BJ (cell line): Measurements from ENCODE around the gene TRIP12. TPM values are rescaled to one million over a fixed set of nuclear protein-coding genes. Genes with fewer than 3 reads are reported as not detected.

Experiments
- CTCF ChIA-PET: fragments of 350-600 bp; formaldehyde crosslinking; extraction: SDS; loops from one replicate; lab custom pipeline; 2021; ENCODE audit warnings: antibody characterized with exemption, inconsistent platforms; lab: Yijun Ruan, JAX
- POLR2A ChIA-PET: fragments of 300-600 bp; sonication (Branson Sonifier 250); formaldehyde crosslinking; extraction: SDS; loops from one replicate; lab custom pipeline; 2021; ENCODE audit warnings: antibody characterized with exemption; lab: Charles Lee
- DNase-seq: peaks from one replicate; pipeline ENCODE4 v3.0.0-alpha.2; 2011; ENCODE audit warnings: low read depth
- H3K27me3 ChIP-seq: 2 replicates; pipeline ENCODE4 v1.6.0; 2011; ENCODE audit warnings: low read length; ENCODE audit not compliant: control insufficient read depth, insufficient read depth
- H3K36me3 ChIP-seq: 2 replicates; pipeline ENCODE4 v1.5.1; 2011; ENCODE audit warnings: low read length; ENCODE audit not compliant: control insufficient read depth, insufficient read depth
- H3K4me3 ChIP-seq: 2 replicates; pipeline ENCODE4 v1.5.1; 2011; ENCODE audit warnings: low read depth, mild to moderate bottlenecking, control low read depth, low read length
- polyA plus RNA-seq: library from polyadenylated mRNA; depleted of rRNA; stranded (reverse); fragments of >200 nt; gene quantifications from 2 replicates; pipeline ENCODE4 v1.2.3, GENCODE V29; 2011
- TF ChIP-seq, protein P1 (sequence below): IDR thresholded peaks from 2 replicates; pipeline ENCODE4 v1.5.1; 2011; ENCODE audit warnings: low read depth, mild to moderate bottlenecking, control low read depth, inconsistent platforms, low read length, moderate library complexity; ENCODE audit not compliant: insufficient read depth

TRIP12 gene
- polyA plus RNA-seq, 1 experiment: 92.6 TPM

DNA sequence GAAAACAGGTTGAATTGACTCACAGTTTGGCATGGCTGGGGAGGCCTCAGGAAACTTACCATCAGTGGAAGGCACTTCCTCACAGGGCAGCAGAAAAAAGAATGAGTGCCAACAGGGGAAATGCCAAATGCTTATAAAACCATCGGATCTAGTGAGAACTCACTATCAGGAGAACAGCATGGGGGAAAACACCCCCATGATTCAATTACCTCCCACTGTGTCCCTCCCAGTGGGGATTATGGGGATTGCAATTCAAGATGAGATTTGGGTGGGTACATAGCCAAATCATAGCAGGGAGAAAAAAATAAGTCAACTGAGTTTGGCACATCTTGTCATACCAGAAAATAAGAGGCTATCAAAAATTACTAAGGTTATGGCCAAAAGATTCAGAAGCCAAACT, 96.3 kb downstream of the TRIP12 start:
- ChIA-PET CTCF (no interaction called here), POLR2A (no interaction called here)
- H3K4me3 ChIP-seq: no peak overlapping the region
- TF ChIP-seq, protein P1, sequence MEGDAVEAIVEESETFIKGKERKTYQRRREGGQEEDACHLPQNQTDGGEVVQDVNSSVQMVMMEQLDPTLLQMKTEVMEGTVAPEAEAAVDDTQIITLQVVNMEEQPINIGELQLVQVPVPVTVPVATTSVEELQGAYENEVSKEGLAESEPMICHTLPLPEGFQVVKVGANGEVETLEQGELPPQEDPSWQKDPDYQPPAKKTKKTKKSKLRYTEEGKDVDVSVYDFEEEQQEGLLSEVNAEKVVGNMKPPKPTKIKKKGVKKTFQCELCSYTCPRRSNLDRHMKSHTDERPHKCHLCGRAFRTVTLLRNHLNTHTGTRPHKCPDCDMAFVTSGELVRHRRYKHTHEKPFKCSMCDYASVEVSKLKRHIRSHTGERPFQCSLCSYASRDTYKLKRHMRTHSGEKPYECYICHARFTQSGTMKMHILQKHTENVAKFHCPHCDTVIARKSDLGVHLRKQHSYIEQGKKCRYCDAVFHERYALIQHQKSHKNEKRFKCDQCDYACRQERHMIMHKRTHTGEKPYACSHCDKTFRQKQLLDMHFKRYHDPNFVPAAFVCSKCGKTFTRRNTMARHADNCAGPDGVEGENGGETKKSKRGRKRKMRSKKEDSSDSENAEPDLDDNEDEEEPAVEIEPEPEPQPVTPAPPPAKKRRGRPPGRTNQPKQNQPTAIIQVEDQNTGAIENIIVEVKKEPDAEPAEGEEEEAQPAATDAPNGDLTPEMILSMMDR: no peak
- no peak for DNase-seq
- H3K36me3 ChIP-seq: 0 out of 2 replicates have a peak, but pooled peaks cover 1% of the 10 kb centered on the region
- H3K27me3 ChIP-seq: no peaks in the 10 kb centered on the region

DNA sequence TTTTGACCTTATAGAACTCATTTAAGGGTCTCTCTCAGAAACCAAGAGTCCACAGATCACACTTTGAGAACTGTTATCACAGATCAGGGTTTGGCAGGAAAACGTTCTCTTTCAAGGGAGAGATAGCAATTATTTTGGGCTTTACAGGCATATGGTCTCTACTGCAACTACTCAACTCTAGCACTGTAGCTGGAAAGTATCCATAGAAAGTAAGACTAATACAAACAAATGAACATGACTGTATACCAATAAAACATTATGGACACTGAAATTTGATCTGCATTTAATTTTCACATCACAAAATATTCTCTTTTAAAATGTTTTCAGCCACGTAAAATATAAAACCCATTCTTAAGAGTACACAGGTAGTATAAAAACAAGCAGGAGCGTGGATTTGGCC, 100.5 kb downstream of the TRIP12 start:
- peaks cover 4% of the 10 kb centered on the region; the same call in 1 of the 2 replicates for H3K36me3 ChIP-seq
- DNase-seq: no peak
- CTCF ChIA-PET: no interaction called here
- H3K4me3 ChIP-seq: no peak overlapping the region
- POLR2A ChIA-PET: no interaction called here
- H3K27me3 ChIP-seq: no peaks in the 10 kb centered on the region
- TF ChIP-seq, protein P1: no peak

DNA sequence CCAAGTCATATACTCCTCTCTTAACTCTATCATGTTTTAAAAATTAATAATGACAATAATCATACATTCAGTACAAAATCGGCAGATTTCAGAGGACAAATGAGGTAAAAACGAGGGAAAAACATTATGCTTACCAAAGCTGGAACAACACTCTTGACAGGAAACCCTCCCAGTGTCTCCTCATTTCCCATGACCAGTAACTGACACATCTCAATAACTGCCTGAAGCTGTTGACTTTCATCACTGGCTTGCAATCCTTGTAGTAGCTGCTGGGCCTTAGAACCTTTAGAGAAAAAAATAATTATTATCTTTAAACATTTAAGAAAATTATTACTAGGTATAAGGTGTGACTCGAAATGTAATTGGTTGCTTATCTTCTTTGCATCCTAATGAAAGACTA, 103.6 kb downstream of the TRIP12 start:
- POLR2A ChIA-PET: no interaction called here
- CTCF ChIA-PET: no interaction called here
- Histone ChIP-seq H3K27me3 (no peaks in the 10 kb centered on the region), H3K36me3 (peaks cover 4% of the 10 kb centered on the region; the same call in 1 of the 2 replicates), H3K4me3 (no peak overlapping the region)
- TF ChIP-seq, protein P1: no peak
- DNase-seq: no peak

DNA sequence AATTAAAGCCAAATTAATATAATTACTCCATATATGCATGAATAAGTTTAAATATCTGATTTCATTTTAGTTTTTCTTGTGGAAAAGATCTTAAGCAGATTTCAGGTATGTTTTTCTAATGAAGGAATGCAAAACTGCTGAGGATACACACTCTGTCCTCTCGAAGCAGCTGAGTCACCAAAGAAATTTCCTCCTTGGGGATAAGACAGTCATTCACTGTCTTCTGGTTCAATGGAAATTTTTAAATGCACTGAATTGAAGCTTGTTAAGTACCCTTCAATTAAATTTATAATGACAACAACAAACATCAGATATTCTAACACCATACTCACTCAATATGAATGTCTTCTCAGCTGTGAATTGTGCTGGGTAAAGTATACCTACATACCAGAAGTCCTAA, 106.0 kb downstream of the TRIP12 start:
- POLR2A ChIA-PET: interaction anchor here (0.5 to 0.7 kb wide), 3 partner anchors 104 to 138 kb away, joined by 3 to 11 read pairs (median 3); partner anchors contain the start of gene TRIP12
- TF ChIP-seq, protein P1: no peak
- CTCF ChIA-PET: interaction anchor here (1.1 to 1.7 kb wide), 3 partner anchors 15 to 34 kb away, joined by 3 to 8 read pairs (median 4); no protein-coding TSS in a partner anchor
- no peak overlapping the region for H3K4me3 ChIP-seq
- H3K27me3 ChIP-seq: no peaks in the 10 kb centered on the region
- H3K36me3 ChIP-seq: peaks cover 7% of the 10 kb centered on the region; the same call in 1 of the 2 replicates
- no peak for DNase-seq

DNA sequence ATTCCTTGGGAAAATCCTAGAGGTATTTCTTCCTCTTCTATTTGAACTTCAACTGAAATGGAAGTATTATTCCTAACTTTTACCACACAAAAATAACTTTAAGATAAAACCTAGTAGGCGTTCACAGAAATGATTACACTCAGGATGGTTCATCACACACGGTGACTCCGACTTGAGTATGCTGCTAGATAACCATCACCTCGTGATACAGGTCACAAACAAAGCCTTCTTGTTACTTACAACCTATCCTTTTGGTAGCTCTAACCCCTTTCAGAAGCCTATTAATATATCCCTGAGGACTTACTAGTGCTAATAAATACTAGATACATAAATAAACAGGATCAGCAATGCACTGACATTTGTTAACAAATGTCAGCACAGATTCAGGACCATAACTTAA, 106.5 kb downstream of the TRIP12 start:
- H3K27me3 ChIP-seq: no peaks in the 10 kb centered on the region
- no peak for DNase-seq
- H3K36me3 ChIP-seq: peaks cover 7% of the 10 kb centered on the region; the same call in 1 of the 2 replicates
- TF ChIP-seq, protein P1: no peak
- ChIA-PET POLR2A (interaction anchor here (0.6 to 0.7 kb wide), 2 partner anchors 106 to 138 kb away, joined by 3 read pairs; partner anchors contain the start of gene TRIP12), CTCF (interaction anchor here (1.1 to 1.3 kb wide), 2 partner anchors 14 to 34 kb away, joined by 3 to 8 read pairs; no protein-coding TSS in a partner anchor)
- no peak overlapping the region for H3K4me3 ChIP-seq
